HEK293 (cell line): ENCODE measurements around the gene MRFAP1.
A peak's percentile ranks its signal among the peaks of the same experiment; 100 is the strongest.

Experiments used
- CTCF ChIA-PET: fragments of 350-600 bp; formaldehyde crosslinking; extraction: SDS; loops from one replicate; lab custom pipeline; 2021; ENCODE audit warnings: antibody characterized with exemption; lab: Yijun Ruan, JAX
- POLR2A ChIA-PET: fragments of 300-600 bp; formaldehyde crosslinking; extraction: SDS; loops from one replicate; lab custom pipeline; 2020; ENCODE audit warnings: antibody characterized with exemption, inconsistent platforms; lab: Yijun Ruan, JAX
- H3K27ac ChIP-seq: fragments of 200-500 bp; sonication (Bioruptor generic); 2 replicates; pipeline ENCODE4 v1.5.1; 2014; ENCODE audit warnings: low read depth, low read length, control low read depth, inconsistent platforms; ENCODE audit errors: extremely low read depth
- H3K36me3 ChIP-seq, 2 experiments: fragments of 200-500 bp in 1 of 2; sonication (Bioruptor generic) in 1 of 2; 1 replicate in 1 of 2; 2 replicates in 1 of 2; pipeline ENCODE4 v1.5.1; 2014 to 2017; ENCODE audit warnings: inconsistent platforms in 2 of 2, low read length in 2 of 2; ENCODE audit not compliant: control insufficient read depth in 2 of 2, insufficient read depth in 1 of 2
- H3K4me1 ChIP-seq: fragments of 200-500 bp; sonication (Bioruptor generic); 2 replicates; pipeline ENCODE4 v1.5.1; 2014; ENCODE audit warnings: mild to moderate bottlenecking, low read length, inconsistent platforms; ENCODE audit not compliant: control insufficient read depth, insufficient read depth
- H3K4me3 ChIP-seq: 2 replicates; pipeline ENCODE4 v1.5.1; 2011; ENCODE audit warnings: low read depth, mild to moderate bottlenecking, control low read depth, low read length, moderate library complexity
- H3K9me3 ChIP-seq: fragments of 200-500 bp; sonication (Bioruptor generic); 2 replicates; pipeline ENCODE4 v1.5.1; 2014; ENCODE audit warnings: low read depth, low read length, inconsistent platforms; ENCODE audit not compliant: control insufficient read depth, insufficient read depth
- BCL11A ChIP-seq: fragments of 450-650 bp; formaldehyde crosslinking; IDR thresholded peaks from 2 replicates; pipeline ENCODE4 v1.5.1; 2016; ENCODE audit warnings: low read depth, missing biosample characterization, missing genetic modification characterization
- EGR2 ChIP-seq: fragments of 450-650 bp; formaldehyde crosslinking; IDR thresholded peaks from 2 replicates; pipeline ENCODE4 v1.5.1; 2016; ENCODE audit warnings: low read depth, missing biosample characterization, missing genetic modification characterization
- INSM2 ChIP-seq: fragments of 450-650 bp; formaldehyde crosslinking; IDR thresholded peaks from 2 replicates; pipeline ENCODE4 v1.5.1; 2016; ENCODE audit warnings: missing biosample characterization, missing genetic modification characterization
- KLF1 ChIP-seq: fragments of 450-650 bp; formaldehyde crosslinking; IDR thresholded peaks from 2 replicates; pipeline ENCODE4 v1.5.1; 2016; ENCODE audit warnings: missing biosample characterization, missing genetic modification characterization
- KLF8 ChIP-seq: fragments of 450-650 bp; formaldehyde crosslinking; IDR thresholded peaks from 2 replicates; pipeline ENCODE4 v1.5.1; 2016; ENCODE audit warnings: missing biosample characterization, missing genetic modification characterization
- KLF9 ChIP-seq: fragments of 450-650 bp; formaldehyde crosslinking; IDR thresholded peaks from 2 replicates; pipeline ENCODE4 v1.5.1; 2016; ENCODE audit warnings: missing biosample characterization, missing genetic modification characterization, low read depth
- TCF7L2 ChIP-seq: IDR thresholded peaks from 2 replicates; pipeline ENCODE4 v1.6.1; 2011; ENCODE audit warnings: low read depth, mild to moderate bottlenecking, inconsistent platforms, low read length, moderate library complexity, borderline replicate concordance
- WT1 ChIP-seq: fragments of 450-650 bp; formaldehyde crosslinking; IDR thresholded peaks from 2 replicates; pipeline ENCODE4 v1.5.1; 2016; ENCODE audit warnings: missing biosample characterization, missing genetic modification characterization
- YY1 ChIP-seq: fragments of 450-650 bp; formaldehyde crosslinking; IDR thresholded peaks from 2 replicates; pipeline ENCODE4 v1.5.1; 2018; ENCODE audit warnings: missing biosample characterization, missing genetic modification characterization
- ZBTB26 ChIP-seq: fragments of 450-650 bp; formaldehyde crosslinking; optimal IDR thresholded peaks from 2 replicates; pipeline ENCODE3; 2016; ENCODE audit warnings: missing biosample characterization, mild to moderate bottlenecking, missing genetic modification characterization
- ZBTB8A ChIP-seq: fragments of 450-650 bp; formaldehyde crosslinking; IDR thresholded peaks from 2 replicates; pipeline ENCODE4 v1.5.1; 2016; ENCODE audit warnings: missing biosample characterization, missing genetic modification characterization
- ZFHX2 ChIP-seq: fragments of 450-650 bp; formaldehyde crosslinking; conservative IDR thresholded peaks from 2 replicates; pipeline ENCODE4 v1.5.1; 2016; ENCODE audit warnings: missing biosample characterization, missing genetic modification characterization
- ZFP69B ChIP-seq: fragments of 450-650 bp; formaldehyde crosslinking; IDR thresholded peaks from 2 replicates; pipeline ENCODE4 v1.5.1; 2016; ENCODE audit warnings: missing biosample characterization, missing genetic modification characterization
- ZNF121 ChIP-seq: fragments of 450-650 bp; formaldehyde crosslinking; IDR thresholded peaks from 2 replicates; pipeline ENCODE4 v1.5.1; 2016; ENCODE audit warnings: missing biosample characterization, missing genetic modification characterization
- ZNF398 ChIP-seq: fragments of 450-650 bp; formaldehyde crosslinking; IDR thresholded peaks from 2 replicates; pipeline ENCODE4 v1.5.1; 2017; ENCODE audit warnings: missing biosample characterization, missing genetic modification characterization
- ZNF514 ChIP-seq: fragments of 450-650 bp; formaldehyde crosslinking; IDR thresholded peaks from 2 replicates; pipeline ENCODE4 v1.5.1; 2016; ENCODE audit warnings: missing biosample characterization, missing genetic modification characterization
- ZNF521 ChIP-seq: fragments of 450-650 bp; formaldehyde crosslinking; IDR thresholded peaks from 2 replicates; pipeline ENCODE4 v1.5.1; 2017; ENCODE audit warnings: missing biosample characterization, mild to moderate bottlenecking, missing genetic modification characterization
- ZNF600 ChIP-seq: fragments of 450-650 bp; formaldehyde crosslinking; IDR thresholded peaks from 2 replicates; pipeline ENCODE4 v1.5.1; 2016; ENCODE audit warnings: missing biosample characterization, missing genetic modification characterization
- TF ChIP-seq, protein P1 (sequence below): fragments of 450-650 bp; formaldehyde crosslinking; conservative IDR thresholded peaks from 2 replicates; pipeline ENCODE4 v1.5.1; 2016; ENCODE audit warnings: low read depth, missing biosample characterization, missing genetic modification characterization
- TF ChIP-seq, protein P2 (sequence below): fragments of 450-650 bp; formaldehyde crosslinking; IDR thresholded peaks from 2 replicates; pipeline ENCODE4 v1.5.1; 2016; ENCODE audit warnings: missing biosample characterization, missing genetic modification characterization

MRFAP1 gene

DNA sequence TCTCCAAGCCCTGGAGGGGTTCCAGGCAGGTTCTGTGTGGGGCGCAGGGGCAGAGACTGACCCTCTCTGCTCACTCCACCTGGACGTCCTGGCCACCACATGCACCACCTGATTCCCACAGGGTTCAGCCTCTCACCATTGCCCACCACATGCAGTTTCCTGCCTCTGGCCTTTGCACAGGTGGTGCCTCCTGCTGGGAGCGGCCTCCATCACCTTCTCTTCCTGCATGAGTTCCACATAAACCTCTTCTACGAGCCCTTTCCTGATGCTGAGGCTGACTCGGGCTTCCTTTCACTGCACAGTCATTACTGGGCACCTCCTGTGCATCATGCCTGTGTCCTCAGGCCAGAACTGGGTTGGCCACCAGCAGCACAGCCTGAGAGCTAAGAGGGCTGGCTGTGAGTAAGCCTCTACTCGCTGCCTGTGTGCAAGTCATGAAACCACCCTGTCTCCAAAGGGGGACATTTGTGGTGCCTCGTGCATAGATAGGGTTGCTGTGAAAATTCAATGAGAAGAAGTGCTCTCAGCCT lies 45.6 kb upstream of the MRFAP1 start (continued):
- TF ChIP-seq, protein P1, sequence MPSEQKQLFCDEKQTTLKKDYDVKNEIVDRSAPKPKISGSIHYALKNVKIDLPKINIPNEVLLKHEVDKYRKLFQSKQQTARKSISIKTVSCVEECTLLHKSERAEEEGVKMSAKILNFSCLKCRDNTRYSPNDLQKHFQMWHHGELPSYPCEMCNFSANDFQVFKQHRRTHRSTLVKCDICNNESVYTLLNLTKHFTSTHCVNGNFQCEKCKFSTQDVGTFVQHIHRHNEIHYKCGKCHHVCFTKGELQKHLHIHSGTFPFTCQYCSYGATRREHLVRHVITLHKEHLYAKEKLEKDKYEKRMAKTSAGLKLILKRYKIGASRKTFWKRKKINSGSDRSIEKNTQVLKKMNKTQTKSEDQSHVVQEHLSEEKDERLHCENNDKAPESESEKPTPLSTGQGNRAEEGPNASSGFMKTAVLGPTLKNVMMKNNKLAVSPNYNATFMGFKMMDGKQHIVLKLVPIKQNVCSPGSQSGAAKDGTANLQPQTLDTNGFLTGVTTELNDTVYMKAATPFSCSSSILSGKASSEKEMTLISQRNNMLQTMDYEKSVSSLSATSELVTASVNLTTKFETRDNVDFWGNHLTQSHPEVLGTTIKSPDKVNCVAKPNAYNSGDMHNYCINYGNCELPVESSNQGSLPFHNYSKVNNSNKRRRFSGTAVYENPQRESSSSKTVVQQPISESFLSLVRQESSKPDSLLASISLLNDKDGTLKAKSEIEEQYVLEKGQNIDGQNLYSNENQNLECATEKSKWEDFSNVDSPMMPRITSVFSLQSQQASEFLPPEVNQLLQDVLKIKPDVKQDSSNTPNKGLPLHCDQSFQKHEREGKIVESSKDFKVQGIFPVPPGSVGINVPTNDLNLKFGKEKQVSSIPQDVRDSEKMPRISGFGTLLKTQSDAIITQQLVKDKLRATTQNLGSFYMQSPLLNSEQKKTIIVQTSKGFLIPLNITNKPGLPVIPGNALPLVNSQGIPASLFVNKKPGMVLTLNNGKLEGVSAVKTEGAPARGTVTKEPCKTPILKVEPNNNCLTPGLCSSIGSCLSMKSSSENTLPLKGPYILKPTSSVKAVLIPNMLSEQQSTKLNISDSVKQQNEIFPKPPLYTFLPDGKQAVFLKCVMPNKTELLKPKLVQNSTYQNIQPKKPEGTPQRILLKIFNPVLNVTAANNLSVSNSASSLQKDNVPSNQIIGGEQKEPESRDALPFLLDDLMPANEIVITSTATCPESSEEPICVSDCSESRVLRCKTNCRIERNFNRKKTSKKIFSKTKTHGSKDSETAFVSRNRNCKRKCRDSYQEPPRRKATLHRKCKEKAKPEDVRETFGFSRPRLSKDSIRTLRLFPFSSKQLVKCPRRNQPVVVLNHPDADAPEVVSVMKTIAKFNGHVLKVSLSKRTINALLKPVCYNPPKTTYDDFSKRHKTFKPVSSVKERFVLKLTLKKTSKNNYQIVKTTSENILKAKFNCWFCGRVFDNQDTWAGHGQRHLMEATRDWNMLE (tag by site-specific recombination), result no peak

DNA sequence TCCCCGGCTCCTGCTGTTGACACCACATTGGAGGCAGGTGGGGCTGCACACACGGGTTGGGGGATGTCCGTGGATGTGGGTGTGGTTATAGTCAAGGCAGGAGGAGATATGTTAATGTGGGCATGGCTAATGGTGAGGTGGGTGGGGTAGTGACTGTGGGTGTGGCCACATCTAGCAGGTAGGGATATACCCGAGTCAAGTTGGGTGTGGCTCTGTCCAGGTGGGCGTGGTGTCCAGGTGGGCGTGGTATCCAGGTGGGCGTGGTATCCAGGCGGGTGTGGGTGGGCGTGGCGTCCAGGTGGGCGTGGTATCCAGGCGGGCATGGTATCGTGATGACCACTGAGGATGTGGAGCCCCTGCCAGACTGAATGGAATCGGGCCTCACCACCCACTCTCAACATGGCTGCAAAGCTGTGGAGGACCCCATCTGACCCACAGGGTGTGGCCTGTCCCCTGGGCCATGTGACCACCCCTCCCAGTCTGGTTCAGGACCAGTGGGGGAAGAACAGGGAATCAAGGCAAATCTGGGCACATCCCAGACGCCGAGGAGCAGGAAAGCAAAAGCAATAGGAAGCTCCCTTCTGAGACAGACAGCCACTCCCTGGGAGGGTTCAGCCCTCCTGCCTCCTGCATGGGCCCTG lies 44.5 kb upstream of the MRFAP1 start:
- Histone ChIP-seq H3K9me3 (no peaks in the 10 kb centered on the region), H3K27ac (no peak overlapping the region), H3K36me3 (no peaks in the 10 kb centered on the region), H3K4me3 (no peak overlapping the region), H3K4me1 (no peaks in the 10 kb centered on the region)
- TF ChIP-seq EGR2 (tag by site-specific recombination), result peak; percentile 85
- peak; percentile 100 for TF ChIP-seq KLF1 (tag by site-specific recombination)
- TF ChIP-seq KLF9 (tag by site-specific recombination), result peak; percentile 99
- peak; percentile 71 for TF ChIP-seq ZFHX2
- TF ChIP-seq INSM2 (tag by site-specific recombination), result no peak
- peak; percentile 99 for TF ChIP-seq KLF8 (tag by site-specific recombination)
- ChIA-PET CTCF (no interaction called here), POLR2A (no interaction called here)

GRCh38 chr4:6596948-6597347 lies 43.5 kb upstream of the MRFAP1 start:
- no peaks in the 10 kb centered on the region for H3K36me3 ChIP-seq
- CTCF ChIA-PET, result interaction anchor here (0.7 kb wide), 2 partner anchors 49 to 328 kb away, joined by 3 read pairs; no protein-coding TSS in a partner anchor

GRCh38 chr4:6598127-6598526 lies 42.4 kb upstream of the MRFAP1 start:
- POLR2A ChIA-PET, result no interaction called here
- Histone ChIP-seq H3K9me3 (no peaks in the 10 kb centered on the region), H3K27ac (no peak overlapping the region), H3K36me3 (no peaks in the 10 kb centered on the region), H3K4me3 (no peak overlapping the region), H3K4me1 (no peaks in the 10 kb centered on the region)
- CTCF ChIA-PET, result no interaction called here
- TF ChIP-seq ZBTB26 (no peak), ZNF398 (no peak), WT1 (no peak)
- TF ChIP-seq, protein P2, sequence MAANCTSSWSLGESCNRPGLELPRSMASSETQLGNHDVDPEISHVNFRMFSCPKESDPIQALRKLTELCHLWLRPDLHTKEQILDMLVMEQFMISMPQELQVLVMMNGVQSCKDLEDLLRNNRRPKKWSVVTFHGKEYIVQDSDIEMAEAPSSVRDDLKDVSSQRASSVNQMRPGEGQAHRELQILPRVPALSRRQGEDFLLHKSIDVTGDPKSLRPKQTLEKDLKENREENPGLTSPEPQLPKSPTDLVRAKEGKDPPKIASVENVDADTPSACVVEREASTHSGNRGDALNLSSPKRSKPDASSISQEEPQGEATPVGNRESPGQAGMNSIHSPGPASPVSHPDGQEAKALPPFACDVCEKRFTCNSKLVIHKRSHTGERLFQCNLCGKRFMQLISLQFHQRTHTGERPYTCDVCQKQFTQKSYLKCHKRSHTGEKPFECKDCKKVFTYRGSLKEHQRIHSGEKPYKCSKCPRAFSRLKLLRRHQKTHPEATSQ (tag by site-specific recombination), result no peak

More at GRCh38 chr4:6596948-6597347, 43.5 kb upstream of the MRFAP1 start:
- TF ChIP-seq TCF7L2 (no peak), ZNF514 (no peak), ZFP69B (tag by site-specific recombination) (no peak), YY1 (tag by site-specific recombination) (no peak), BCL11A (tag by site-specific recombination) (no peak), ZNF600 (tag by site-specific recombination) (no peak), ZNF121 (tag by site-specific recombination) (no peak), ZNF521 (tag by site-specific recombination) (no peak), ZBTB8A (no peak)
- H3K4me3 ChIP-seq, result no peak overlapping the region
- POLR2A ChIA-PET, result no interaction called here
- H3K9me3 ChIP-seq, result no peaks in the 10 kb centered on the region
- no peak overlapping the region for H3K27ac ChIP-seq
- H3K4me1 ChIP-seq, result no peaks in the 10 kb centered on the region
